Endothelial cell of umbilical vein (primary cell): ENCODE data around the gene RMND1. TPM values are rescaled to one million over a fixed set of nuclear protein-coding genes. Genes with fewer than 3 reads are reported as not detected.

ENCODE experiments used
- BruUV-seq: library from RNA; stranded (reverse); fragments of 400-500 nt; replicated peaks from 2 replicates; lab custom pipeline; 2021; lab: Mats Ljungman, UMichigan
- CTCF ChIA-PET: fragments of 300-600, 350-600 bp; sonication (Branson Sonifier 250); formaldehyde crosslinking; loops from one replicate; lab custom pipeline; 2021; ENCODE audit warnings: antibody characterized with exemption, inconsistent platforms; lab: Charles Lee
- POLR2A ChIA-PET: fragments of 300-600, 350-600 bp; sonication (Branson Sonifier 250); formaldehyde crosslinking; loops from one replicate; lab custom pipeline; 2021; ENCODE audit warnings: antibody characterized with exemption, inconsistent platforms; lab: Charles Lee
- DNase-seq: peaks from one replicate; pipeline ENCODE4 v3.0.0-alpha.2; 2011; ENCODE audit warnings: low read depth, low spot score
- FAIRE-seq: peaks from 2 replicates; lab custom pipeline; 2011; peaks lifted over from hg19 to GRCh38; lab: Jason Lieb, UNC
- H2AFZ ChIP-seq: 2 replicates; pipeline ENCODE4 v1.6.0; 2012; ENCODE audit warnings: low read depth, low read length, control low read depth, inconsistent platforms
- H3K27ac ChIP-seq: 2 replicates; pipeline ENCODE4 v1.5.1; 2011; ENCODE audit warnings: low read depth, mild to moderate bottlenecking, control low read depth, low read length, moderate library complexity; ENCODE audit not compliant: insufficient read depth
- H3K27me3 ChIP-seq, 2 experiments: 2 replicates each; pipeline versions ENCODE4 v1.6.0 to v1.6.1; 2011; ENCODE audit warnings: low read length in 2 of 2, mixed read lengths in 1 of 2; ENCODE audit not compliant: control insufficient read depth in 2 of 2, insufficient read depth in 2 of 2
- H3K36me3 ChIP-seq, 2 experiments: 2 replicates in 1 of 2; 3 replicates in 1 of 2; pipeline ENCODE4 v1.5.1; 2011; ENCODE audit warnings: low read length in 2 of 2, mild to moderate bottlenecking in 1 of 2, moderate library complexity in 1 of 2; ENCODE audit not compliant: control insufficient read depth in 2 of 2, insufficient read depth in 2 of 2; ENCODE audit errors: extremely low read depth in 1 of 2
- H3K4me1 ChIP-seq: 3 replicates; pipeline ENCODE4 v1.5.1; 2011; ENCODE audit warnings: mild to moderate bottlenecking, low read length; ENCODE audit not compliant: control insufficient read depth, insufficient read depth; ENCODE audit errors: extremely low read depth
- H3K4me2 ChIP-seq: 2 replicates; pipeline ENCODE4 v1.6.1; 2011; ENCODE audit warnings: low read length, control low read depth, mixed read lengths; ENCODE audit not compliant: insufficient read depth
- H3K4me3 ChIP-seq, 3 experiments: fragments of 200-600 bp in 1 of 3; sonication (generic), shearing (Covaris generic) in 1 of 3; replicated peaks in 1 of 3; 2 replicates each; pipeline ENCODE4 v1.5.1; 2011 to 2016; ENCODE audit warnings: control low read depth in 3 of 3, low read length in 3 of 3, mild to moderate bottlenecking in 2 of 3, inconsistent platforms in 1 of 3, low read depth in 1 of 3, moderate library complexity in 1 of 3; ENCODE audit not compliant: insufficient read depth in 1 of 3
- H3K79me2 ChIP-seq: 2 replicates; pipeline ENCODE4 v1.6.0; 2012; ENCODE audit warnings: low read length, inconsistent platforms; ENCODE audit not compliant: control insufficient read depth, insufficient read depth
- H3K9ac ChIP-seq: replicated peaks from 2 replicates; pipeline ENCODE3; 2011; ENCODE audit warnings: low read length, control low read depth; ENCODE audit not compliant: insufficient read depth; ENCODE audit errors: extremely low read depth
- H3K9me1 ChIP-seq: replicated peaks from 3 replicates; pipeline ENCODE4 v1.6.0; 2011; ENCODE audit warnings: mild to moderate bottlenecking, low read length; ENCODE audit not compliant: control insufficient read depth, insufficient read depth; ENCODE audit errors: extremely low read depth
- H3K9me3 ChIP-seq: replicated peaks from 2 replicates; pipeline ENCODE4 v1.5.1; 2012; ENCODE audit warnings: low read length, inconsistent platforms; ENCODE audit not compliant: control insufficient read depth, insufficient read depth
- H4K20me1 ChIP-seq: replicated peaks from 2 replicates; pipeline ENCODE3; 2011; ENCODE audit warnings: mild to moderate bottlenecking, low read length; ENCODE audit not compliant: control insufficient read depth, insufficient read depth; ENCODE audit errors: extremely low read depth
- EZH2 ChIP-seq: IDR thresholded peaks from 2 replicates; pipeline ENCODE4 v1.6.1; 2012; ENCODE audit warnings: borderline replicate concordance, low read depth, mild to moderate bottlenecking, moderate library complexity, low read length, inconsistent platforms; ENCODE audit not compliant: severe bottlenecking
- FOS ChIP-seq: IDR thresholded peaks from 2 replicates; pipeline ENCODE4 v1.6.1; 2011; ENCODE audit warnings: mild to moderate bottlenecking, low read length, moderate library complexity, borderline replicate concordance; ENCODE audit not compliant: insufficient read depth
- GATA2 ChIP-seq: IDR thresholded peaks from 2 replicates; pipeline ENCODE4 v1.7.0; 2011; ENCODE audit warnings: low read depth, mild to moderate bottlenecking, moderate library complexity, mixed read lengths, low read length; ENCODE audit not compliant: insufficient read length, insufficient read depth
- JUN ChIP-seq: IDR thresholded peaks from 2 replicates; pipeline ENCODE4 v1.6.1; 2011; ENCODE audit warnings: borderline replicate concordance, low read depth; ENCODE audit not compliant: insufficient read length, insufficient read depth
- MYC ChIP-seq: IDR thresholded peaks from one replicate; pipeline ENCODE4 v1.6.1; 2011; ENCODE audit warnings: mild to moderate bottlenecking, low read depth, low read length
- POLR2A ChIP-seq: IDR thresholded peaks from 2 replicates; pipeline ENCODE4 v1.6.1; 2012; ENCODE audit warnings: low read depth, mild to moderate bottlenecking, control low read depth, low read length
- POLR2AphosphoS5 ChIP-seq: IDR thresholded peaks from 2 replicates; pipeline ENCODE4 v1.6.1; 2012; ENCODE audit warnings: low read depth, mild to moderate bottlenecking, control low read depth, low read length, moderate library complexity; ENCODE audit not compliant: insufficient read depth
- dilution Hi-C: fragments of 300-500 bp; cut with MboI; formaldehyde crosslinking; loops from one replicate; pipeline ENCODE4 v1.15.0; 2019; ENCODE audit warnings: low sequenced_read_pairs; ENCODE audit not compliant: extremely low pct_ligation_motif_present
- intact Hi-C: fragments of 100-400 bp; cut with micrococcal nuclease; formaldehyde crosslinking; loops from one replicate; pipeline ENCODE4 v1.10.0; 2022
- polyA plus RNA-seq, 4 experiments: library from polyadenylated mRNA; depleted of rRNA in 3 of 4; stranded (reverse) in 3 of 4; unstranded in 1 of 4; fragments of >200 nt; gene quantifications; 2 replicates each; pipeline versions ENCODE4 v1.2.1 to v1.2.3, GENCODE V29; 2011 to 2012; ENCODE audit warnings: missing spikeins in 1 of 4
- total RNA-seq: library from RNA; stranded (reverse); gene quantifications from 2 replicates; pipeline ENCODE4 v1.2.3, GENCODE V29; 2021
- TF ChIP-seq, protein P1 (sequence below), 2 donors: IDR thresholded peaks; 1 replicate in 1 of 2; 2 replicates in 1 of 2; pipeline ENCODE4 v1.5.1; 2011; ENCODE audit warnings: low read length in 2 of 2, mild to moderate bottlenecking in 2 of 2, moderate library complexity in 2 of 2, control low read depth in 1 of 2, inconsistent platforms in 1 of 2, low read depth in 1 of 2; ENCODE audit not compliant: insufficient read depth in 1 of 2; ENCODE audit errors: extremely low read depth in 1 of 2
- TF ChIP-seq, protein P2 (sequence below): IDR thresholded peaks from 2 replicates; pipeline ENCODE4 v1.6.1; 2011; ENCODE audit not compliant: insufficient read depth, insufficient read length

The RMND1 gene
- total and polyA plus RNA-seq, 2 donors (not counting 3 experiments of a cell fraction or from before 2014, with no cell fraction given) = 6.3 to 21.4 TPM

GRCh38 chr6:151422981-151423380 is 28.9 kb downstream of the RMND1 start:
- dilution Hi-C loops = no loop called here
- Histone ChIP-seq H3K4me3 (no peak overlapping the region), H3K79me2 (no peaks in the 10 kb centered on the region), H3K27me3 (no peaks in the 10 kb centered on the region), H3K4me2 (no peak overlapping the region), H3K9ac (no peak overlapping the region), H4K20me1 (no peaks in the 10 kb centered on the region), H3K36me3 (no peaks in the 10 kb centered on the region), H2AFZ (no peak overlapping the region), H3K27ac (no peak overlapping the region), H3K4me1 (no peaks in the 10 kb centered on the region), H3K9me1 (no peaks in the 10 kb centered on the region), H3K9me3 (no peaks in the 10 kb centered on the region)
- intact Hi-C loops = no loop called here
- DNase-seq (no peak), FAIRE-seq (no peak)
- ChIA-PET CTCF (no interaction called here), POLR2A (no interaction called here)
- no TSS peak for BruUV-seq
- no peak for TF ChIP-seq EZH2
- TF ChIP-seq, protein P1, sequence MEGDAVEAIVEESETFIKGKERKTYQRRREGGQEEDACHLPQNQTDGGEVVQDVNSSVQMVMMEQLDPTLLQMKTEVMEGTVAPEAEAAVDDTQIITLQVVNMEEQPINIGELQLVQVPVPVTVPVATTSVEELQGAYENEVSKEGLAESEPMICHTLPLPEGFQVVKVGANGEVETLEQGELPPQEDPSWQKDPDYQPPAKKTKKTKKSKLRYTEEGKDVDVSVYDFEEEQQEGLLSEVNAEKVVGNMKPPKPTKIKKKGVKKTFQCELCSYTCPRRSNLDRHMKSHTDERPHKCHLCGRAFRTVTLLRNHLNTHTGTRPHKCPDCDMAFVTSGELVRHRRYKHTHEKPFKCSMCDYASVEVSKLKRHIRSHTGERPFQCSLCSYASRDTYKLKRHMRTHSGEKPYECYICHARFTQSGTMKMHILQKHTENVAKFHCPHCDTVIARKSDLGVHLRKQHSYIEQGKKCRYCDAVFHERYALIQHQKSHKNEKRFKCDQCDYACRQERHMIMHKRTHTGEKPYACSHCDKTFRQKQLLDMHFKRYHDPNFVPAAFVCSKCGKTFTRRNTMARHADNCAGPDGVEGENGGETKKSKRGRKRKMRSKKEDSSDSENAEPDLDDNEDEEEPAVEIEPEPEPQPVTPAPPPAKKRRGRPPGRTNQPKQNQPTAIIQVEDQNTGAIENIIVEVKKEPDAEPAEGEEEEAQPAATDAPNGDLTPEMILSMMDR (IDR thresholded peaks at IDR 0.05; ENCODE audit: extremely low read depth in 1 of 2, insufficient read depth in 1 of 2, low read depth in 1 of 2, low read length in 2 of 2) = no peak
- TF ChIP-seq JUN = no peak
- no peak for TF ChIP-seq POLR2AphosphoS5
- TF ChIP-seq POLR2A = no peak
- TF ChIP-seq FOS = no peak
- TF ChIP-seq GATA2 = no peak
- TF ChIP-seq MYC = no peak
- TF ChIP-seq, protein P2, sequence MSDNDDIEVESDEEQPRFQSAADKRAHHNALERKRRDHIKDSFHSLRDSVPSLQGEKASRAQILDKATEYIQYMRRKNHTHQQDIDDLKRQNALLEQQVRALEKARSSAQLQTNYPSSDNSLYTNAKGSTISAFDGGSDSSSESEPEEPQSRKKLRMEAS = no peak
